MM.1S (cell line): ENCODE measurements around the gene SEMA4C.

Source experiments
- EZH2 ChIP-seq: fragments of 300-600 bp; sonication (generic); optimal IDR thresholded peaks from 2 replicates; pipeline ENCODE3; 2017; ENCODE audit warnings: low read depth, mild to moderate bottlenecking, antibody characterized with exemption, low read length, mixed read lengths
- EZH2phosphoT487 ChIP-seq: fragments of 300-600 bp; sonication (generic); IDR thresholded peaks from 2 replicates; pipeline ENCODE4 v1.6.1; 2018; ENCODE audit warnings: antibody characterized with exemption, low read length
- TF ChIP-seq, protein P1 (sequence below): fragments of 300-600 bp; sonication (generic); IDR thresholded peaks from 2 replicates; pipeline ENCODE4 v1.5.1; 2016; ENCODE audit warnings: antibody characterized with exemption, low read length, mixed read lengths

DNA sequence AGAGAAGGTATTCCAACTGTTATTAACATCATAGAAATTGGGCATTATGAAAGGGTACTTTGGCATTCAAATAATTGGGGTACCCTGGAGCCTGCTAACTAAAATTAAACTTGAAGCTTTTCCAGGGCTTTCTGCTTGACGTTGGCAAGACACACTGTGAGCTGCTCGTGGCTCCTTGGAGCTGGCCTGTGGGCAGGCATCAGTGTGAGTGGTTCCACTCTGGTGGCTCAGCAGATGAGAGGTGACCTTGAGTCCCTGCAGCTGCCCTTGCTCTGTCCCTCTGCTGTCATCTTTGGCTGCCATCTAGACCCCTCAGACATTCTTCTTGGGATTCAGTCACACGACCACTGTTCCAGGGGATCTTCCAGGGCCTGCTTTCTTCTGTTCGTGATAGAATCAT lies 47.1 kb downstream of the SEMA4C start:
- TF ChIP-seq, protein P1, sequence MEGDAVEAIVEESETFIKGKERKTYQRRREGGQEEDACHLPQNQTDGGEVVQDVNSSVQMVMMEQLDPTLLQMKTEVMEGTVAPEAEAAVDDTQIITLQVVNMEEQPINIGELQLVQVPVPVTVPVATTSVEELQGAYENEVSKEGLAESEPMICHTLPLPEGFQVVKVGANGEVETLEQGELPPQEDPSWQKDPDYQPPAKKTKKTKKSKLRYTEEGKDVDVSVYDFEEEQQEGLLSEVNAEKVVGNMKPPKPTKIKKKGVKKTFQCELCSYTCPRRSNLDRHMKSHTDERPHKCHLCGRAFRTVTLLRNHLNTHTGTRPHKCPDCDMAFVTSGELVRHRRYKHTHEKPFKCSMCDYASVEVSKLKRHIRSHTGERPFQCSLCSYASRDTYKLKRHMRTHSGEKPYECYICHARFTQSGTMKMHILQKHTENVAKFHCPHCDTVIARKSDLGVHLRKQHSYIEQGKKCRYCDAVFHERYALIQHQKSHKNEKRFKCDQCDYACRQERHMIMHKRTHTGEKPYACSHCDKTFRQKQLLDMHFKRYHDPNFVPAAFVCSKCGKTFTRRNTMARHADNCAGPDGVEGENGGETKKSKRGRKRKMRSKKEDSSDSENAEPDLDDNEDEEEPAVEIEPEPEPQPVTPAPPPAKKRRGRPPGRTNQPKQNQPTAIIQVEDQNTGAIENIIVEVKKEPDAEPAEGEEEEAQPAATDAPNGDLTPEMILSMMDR = no peak
- TF ChIP-seq EZH2 (no peak), EZH2phosphoT487 (no peak)
